HG02678 (cell line): ENCODE results near the gene CDH26.

Source experiments
- ATAC-seq: cut with Tn5 transposase; IDR thresholded peaks from one replicate; pipeline ENCODE4 v1.9.1; 2021; ENCODE audit warnings: mild to moderate bottlenecking, moderate library complexity; ENCODE audit not compliant: unreplicated experiment

Gene CDH26

GRCh38 chr20:59977086-59977485 is 18.9 kb downstream of the CDH26 start:
- no peak for ATAC-seq

DNA sequence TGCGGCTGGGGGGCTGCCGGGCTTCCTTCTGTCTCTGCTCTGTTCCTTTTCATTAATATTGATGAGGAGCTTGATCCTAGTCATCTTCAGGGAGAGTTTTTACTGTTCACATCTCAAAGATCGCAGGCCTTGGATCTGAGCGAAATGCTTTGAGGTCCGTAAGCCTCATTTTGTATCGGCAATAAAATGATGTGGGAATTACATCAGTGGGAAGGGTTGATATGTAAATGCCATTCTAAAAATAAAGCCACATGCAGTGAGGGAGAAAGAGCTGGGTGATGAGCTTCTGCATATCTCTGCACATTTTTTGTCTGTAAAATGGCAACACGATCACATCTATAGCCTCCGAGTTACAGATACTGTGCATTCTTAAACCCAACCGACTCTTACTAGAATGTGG is 24.9 kb downstream of the CDH26 start:
- no peak for ATAC-seq

- no peak for ATAC-seq
These were observed 26.3 kb downstream of the CDH26 start for GRCh38 chr20:59984541-59984940.

- ATAC-seq, result no peak
These were observed 26.9 kb downstream of the CDH26 start for GRCh38 chr20:59985164-59985563.

DNA sequence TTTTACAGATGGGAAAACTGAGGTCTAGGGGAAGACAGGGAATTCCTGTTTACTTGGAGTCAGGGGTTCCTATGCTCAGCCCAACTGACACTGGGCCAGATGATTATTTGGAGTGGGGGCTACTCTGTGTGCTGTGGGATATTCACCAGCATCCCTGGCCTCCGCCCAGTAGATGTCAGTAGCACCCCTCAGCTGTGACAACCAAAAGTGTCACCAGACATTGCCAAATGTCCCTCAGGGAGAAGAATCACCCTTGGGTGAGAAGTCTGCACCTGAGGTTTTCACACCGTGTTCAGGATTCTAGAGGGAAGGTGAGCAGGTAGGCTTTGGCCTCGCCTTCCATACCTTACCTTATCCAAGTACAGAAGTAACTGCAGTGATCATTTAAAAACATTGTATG is 27.6 kb downstream of the CDH26 start:
- ATAC-seq, result no peak

DNA sequence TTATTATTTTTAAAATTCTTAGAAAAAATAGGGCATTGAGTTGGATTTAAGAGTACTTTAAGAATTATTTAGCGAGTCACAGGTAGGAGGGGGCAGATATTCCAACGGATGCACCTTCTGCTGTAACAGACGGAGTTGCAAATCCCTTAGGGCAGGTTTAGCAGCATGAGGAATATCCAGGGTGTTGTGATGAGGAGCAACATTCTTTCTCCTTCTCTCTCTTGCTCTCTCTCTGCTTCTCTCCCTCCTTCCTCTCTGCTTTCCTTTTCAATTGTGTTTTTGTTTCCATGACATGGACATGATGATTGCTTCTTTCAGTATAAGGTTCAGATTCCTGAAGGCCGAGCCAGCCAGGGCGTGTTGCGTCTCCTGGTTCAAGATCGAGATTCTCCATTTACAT is 28.9 kb downstream of the CDH26 start:
- ATAC-seq, result no peak

- no peak for ATAC-seq
These were observed 29.9 kb downstream of the CDH26 start for GRCh38 chr20:59988141-59988540.

- no peak for ATAC-seq
These were observed 34.4 kb downstream of the CDH26 start for GRCh38 chr20:59992526-59993084.

GRCh38 chr20:59993736-59994430 is 35.7 kb downstream of the CDH26 start:
- ATAC-seq, result no peak

DNA sequence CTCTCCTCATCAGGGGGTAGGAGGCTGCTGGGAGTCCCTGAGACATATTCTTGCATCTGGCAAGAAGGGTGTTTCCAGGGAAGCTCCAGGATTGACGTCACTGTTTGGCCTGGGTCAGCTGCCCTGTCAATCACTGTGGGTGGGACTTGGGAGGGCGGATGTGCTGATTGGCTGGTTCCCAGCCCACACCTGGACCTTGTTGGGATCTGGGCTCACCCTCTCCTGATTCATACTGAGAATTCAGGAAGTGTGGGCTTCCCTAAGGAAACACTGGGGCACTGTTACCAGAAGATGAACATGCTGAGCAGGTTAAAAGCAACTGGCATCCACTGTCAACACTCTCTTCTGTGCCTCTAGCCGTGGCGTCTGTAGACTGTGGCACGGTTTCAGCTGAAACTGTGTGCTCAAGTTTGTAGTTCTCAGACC is 36.5 kb downstream of the CDH26 start:
- no peak for ATAC-seq

- no peak for ATAC-seq
These were observed 37.9 kb downstream of the CDH26 start for GRCh38 chr20:59996108-59996507.

- ATAC-seq, result no peak
These were observed 39.7 kb downstream of the CDH26 start for GRCh38 chr20:59997896-59998295.

GRCh38 chr20:59999502-59999901 is 41.3 kb downstream of the CDH26 start:
- no peak for ATAC-seq

- no peak for ATAC-seq
These were observed 42.2 kb downstream of the CDH26 start for GRCh38 chr20:60000271-60001042.

DNA sequence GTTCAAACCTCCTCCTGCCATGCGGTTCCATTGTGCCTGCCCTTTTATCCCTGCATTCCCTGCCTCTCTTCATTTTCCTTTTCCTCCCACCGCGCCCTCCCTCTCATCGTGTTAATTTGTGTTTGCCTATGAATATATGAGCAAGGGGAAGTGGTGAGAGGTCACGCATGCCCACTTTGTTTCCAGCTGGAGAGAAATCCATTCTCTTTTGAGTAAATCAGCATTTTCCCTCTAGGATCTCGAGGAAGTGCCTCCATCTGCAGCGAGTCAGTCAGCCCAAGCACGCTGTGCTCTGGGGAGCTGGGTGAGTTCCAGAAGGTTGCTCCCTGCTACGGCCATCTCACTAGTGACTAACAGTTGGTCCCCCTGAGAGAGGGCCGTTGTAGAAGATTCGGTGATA is 42.9 kb downstream of the CDH26 start:
- ATAC-seq, result no peak

DNA sequence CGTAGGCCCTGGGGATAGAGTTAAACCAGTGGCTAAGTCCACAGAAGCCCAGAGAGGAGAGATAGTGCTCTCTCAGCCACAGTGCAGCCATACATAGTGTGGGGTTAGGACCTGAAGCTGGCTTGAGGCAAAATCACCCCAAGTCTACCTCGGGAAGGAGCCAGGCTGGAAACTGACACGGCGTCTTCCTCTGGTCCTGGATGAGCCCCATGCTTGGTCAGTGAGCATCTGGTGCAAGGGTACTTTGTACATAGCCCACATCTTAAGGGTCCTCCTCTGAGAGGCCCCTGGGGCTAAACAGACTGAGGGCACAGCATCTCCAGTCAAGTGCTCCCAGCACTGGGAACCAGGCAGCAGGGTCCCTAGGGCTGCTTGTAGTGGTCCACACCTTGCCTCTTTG is 45.6 kb downstream of the CDH26 start:
- ATAC-seq, result no peak

DNA sequence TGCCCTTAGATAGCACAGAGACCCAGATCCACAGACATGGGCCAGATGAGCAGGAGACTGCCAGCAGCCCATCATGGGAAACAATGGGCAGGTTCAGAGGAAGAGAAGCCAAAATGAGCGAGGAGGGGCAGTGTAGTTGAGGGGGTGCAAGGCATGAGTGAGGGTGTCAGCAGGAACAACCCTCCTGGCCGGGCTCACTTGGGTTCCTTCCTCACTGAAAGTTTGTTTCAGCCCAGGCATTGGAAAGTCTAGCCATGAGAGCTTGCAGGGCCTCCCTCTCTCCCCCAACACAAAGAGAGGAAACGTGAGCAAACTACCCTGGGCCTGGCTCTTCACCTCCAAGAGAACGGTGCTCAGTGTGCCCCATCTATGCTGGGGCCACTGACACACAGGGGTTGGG is 48.0 kb downstream of the CDH26 start:
- ATAC-seq, result no peak

DNA sequence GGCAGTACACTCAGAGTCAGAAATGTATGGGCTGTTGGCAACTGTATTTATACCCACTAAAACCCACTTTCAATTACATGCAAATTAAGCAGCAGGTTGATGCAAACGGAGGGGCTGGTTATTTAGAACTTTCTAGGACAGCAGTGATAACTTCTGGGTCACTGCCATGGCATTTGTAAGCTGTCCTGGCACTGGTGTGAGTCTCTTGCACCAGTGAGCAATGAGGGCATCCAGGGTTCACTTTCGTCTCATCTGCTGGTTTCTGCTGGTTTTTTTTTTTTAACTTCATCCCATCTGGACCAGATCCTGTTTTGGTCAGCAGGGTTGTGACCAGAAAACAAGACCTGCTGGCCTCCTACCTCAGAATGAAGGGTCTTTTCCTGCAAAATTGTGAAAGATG is 49.2 kb downstream of the CDH26 start:
- ATAC-seq, result no peak

- no peak for ATAC-seq
These were observed 50.0 kb downstream of the CDH26 start for GRCh38 chr20:60008130-60008808.

- no peak for ATAC-seq
These were observed 51.1 kb downstream of the CDH26 start for GRCh38 chr20:60009318-60009717.

GRCh38 chr20:60009826-60010616 is 51.8 kb downstream of the CDH26 start:
- no peak for ATAC-seq
